Hematopoietic multipotent progenitor cell treated with erythropoietin and hydrocortisone succinate and interleukin-3 and kit ligand, for 17 days (in vitro differentiated cells): ENCODE measurements around the gene CERS6.
"Not testable (repeated sequence)": the region's sequence is repeated elsewhere in the genome, so short reads cannot be mapped to it uniquely, and the experiment has no call there.

Source experiments
- DNase-seq: peaks from one replicate; pipeline ENCODE4 v3.0.0-alpha.2; 2015; ENCODE audit warnings: low spot score

The CERS6 gene

GRCh38 chr2:168468354-168468753 is 12.3 kb downstream of the CERS6 start:
- no peak for DNase-seq

GRCh38 chr2:168469281-168469988 is 13.4 kb downstream of the CERS6 start:
- DNase-seq = no peak

- DNase-seq = no peak
Measured at GRCh38 chr2:168470320-168471162, 14.5 kb downstream of the CERS6 start.

- DNase-seq = no peak
Measured at GRCh38 chr2:168471163-168471475, 15.0 kb downstream of the CERS6 start.

GRCh38 chr2:168475636-168476035 is 19.6 kb downstream of the CERS6 start:
- no peak for DNase-seq

- no peak for DNase-seq
Measured at GRCh38 chr2:168478206-168478605, 22.1 kb downstream of the CERS6 start.

GRCh38 chr2:168480356-168480755 is 24.3 kb downstream of the CERS6 start:
- DNase-seq = no peak

- no peak for DNase-seq
Measured at GRCh38 chr2:168480825-168481585, 24.9 kb downstream of the CERS6 start.

GRCh38 chr2:168482269-168482668 is 26.2 kb downstream of the CERS6 start:
- DNase-seq = no peak

- no peak for DNase-seq
Measured at GRCh38 chr2:168482952-168483831, 27.1 kb downstream of the CERS6 start.

- DNase-seq = no peak
Measured at GRCh38 chr2:168486477-168486876, 30.4 kb downstream of the CERS6 start.

- peak; percentile 20 for DNase-seq
Measured at GRCh38 chr2:168490015-168490874, 34.2 kb downstream of the CERS6 start.

GRCh38 chr2:168490946-168491605 is 35.0 kb downstream of the CERS6 start:
- no peak for DNase-seq

GRCh38 chr2:168491728-168492127 is 35.7 kb downstream of the CERS6 start:
- DNase-seq = not testable (repeated sequence)

- DNase-seq = not testable (repeated sequence)
Measured at GRCh38 chr2:168493219-168493618, 37.1 kb downstream of the CERS6 start.

GRCh38 chr2:168494190-168494711 is 38.2 kb downstream of the CERS6 start:
- DNase-seq = no peak

- DNase-seq = no peak
Measured at GRCh38 chr2:168495524-168495923, 39.5 kb downstream of the CERS6 start.

- DNase-seq = no peak
Measured at GRCh38 chr2:168496906-168497305, 40.8 kb downstream of the CERS6 start.

GRCh38 chr2:168499500-168499899 is 43.4 kb downstream of the CERS6 start:
- no peak for DNase-seq

- no peak for DNase-seq
Measured at GRCh38 chr2:168500516-168500915, 44.4 kb downstream of the CERS6 start.
